Fibroblast of lung (primary cell): ENCODE data around the gene ZCCHC7.

Experiments used
- EZH2 ChIP-seq: IDR thresholded peaks from 2 replicates; pipeline ENCODE4 v1.5.1; 2012; ENCODE audit warnings: low read length, control low read depth, mild to moderate bottlenecking; ENCODE audit errors: missing control alignments
- TF ChIP-seq, protein P1 (sequence below), 2 donors: IDR thresholded peaks in 1 of 2; conservative IDR thresholded peaks in 1 of 2; 1 replicate in 1 of 2; 2 replicates in 1 of 2; pipeline ENCODE4 v1.5.1; 2011 to 2012; ENCODE audit warnings: low read length in 2 of 2, control low read depth in 1 of 2, inconsistent platforms in 1 of 2, low read depth in 1 of 2, mild to moderate bottlenecking in 1 of 2

DNA sequence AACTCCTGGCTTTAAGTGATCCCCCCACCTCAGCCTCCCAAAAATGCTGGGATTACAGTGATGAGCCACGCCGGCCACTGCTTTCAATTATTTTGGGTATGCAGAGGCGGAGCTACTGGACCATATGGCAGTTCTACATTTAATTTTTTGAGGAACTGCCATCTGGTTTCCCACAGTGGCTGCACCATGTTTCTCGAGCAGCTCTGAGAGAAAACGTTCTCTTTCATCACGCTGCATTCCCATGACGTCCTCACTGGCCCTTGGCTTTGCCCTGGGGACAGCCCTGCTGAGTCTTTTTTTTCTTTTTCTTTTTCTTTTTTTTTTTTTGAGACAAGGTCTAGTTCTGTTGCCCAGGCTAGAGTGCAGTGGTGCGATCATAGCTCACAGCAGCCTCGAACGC, 266.6 kb downstream of the ZCCHC7 start:
- TF ChIP-seq, protein P1, sequence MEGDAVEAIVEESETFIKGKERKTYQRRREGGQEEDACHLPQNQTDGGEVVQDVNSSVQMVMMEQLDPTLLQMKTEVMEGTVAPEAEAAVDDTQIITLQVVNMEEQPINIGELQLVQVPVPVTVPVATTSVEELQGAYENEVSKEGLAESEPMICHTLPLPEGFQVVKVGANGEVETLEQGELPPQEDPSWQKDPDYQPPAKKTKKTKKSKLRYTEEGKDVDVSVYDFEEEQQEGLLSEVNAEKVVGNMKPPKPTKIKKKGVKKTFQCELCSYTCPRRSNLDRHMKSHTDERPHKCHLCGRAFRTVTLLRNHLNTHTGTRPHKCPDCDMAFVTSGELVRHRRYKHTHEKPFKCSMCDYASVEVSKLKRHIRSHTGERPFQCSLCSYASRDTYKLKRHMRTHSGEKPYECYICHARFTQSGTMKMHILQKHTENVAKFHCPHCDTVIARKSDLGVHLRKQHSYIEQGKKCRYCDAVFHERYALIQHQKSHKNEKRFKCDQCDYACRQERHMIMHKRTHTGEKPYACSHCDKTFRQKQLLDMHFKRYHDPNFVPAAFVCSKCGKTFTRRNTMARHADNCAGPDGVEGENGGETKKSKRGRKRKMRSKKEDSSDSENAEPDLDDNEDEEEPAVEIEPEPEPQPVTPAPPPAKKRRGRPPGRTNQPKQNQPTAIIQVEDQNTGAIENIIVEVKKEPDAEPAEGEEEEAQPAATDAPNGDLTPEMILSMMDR (conservative IDR thresholded peaks at IDR 0.05 in 1 of 2, IDR thresholded peaks at IDR 0.05 in 1 of 2; ENCODE audit: low read depth in 1 of 2, low read length in 2 of 2) = no peak
- no peak for TF ChIP-seq EZH2
